ENCODE results near the gene STIP1. TPM values are rescaled to one million over a fixed set of nuclear protein-coding genes. Genes with fewer than 3 reads are reported as not detected.

STIP1 gene
- total and polyA plus RNA-seq, 2 of the 4 experiments (the other 2 are of a cell fraction), result 201 to 489 TPM

DNA sequence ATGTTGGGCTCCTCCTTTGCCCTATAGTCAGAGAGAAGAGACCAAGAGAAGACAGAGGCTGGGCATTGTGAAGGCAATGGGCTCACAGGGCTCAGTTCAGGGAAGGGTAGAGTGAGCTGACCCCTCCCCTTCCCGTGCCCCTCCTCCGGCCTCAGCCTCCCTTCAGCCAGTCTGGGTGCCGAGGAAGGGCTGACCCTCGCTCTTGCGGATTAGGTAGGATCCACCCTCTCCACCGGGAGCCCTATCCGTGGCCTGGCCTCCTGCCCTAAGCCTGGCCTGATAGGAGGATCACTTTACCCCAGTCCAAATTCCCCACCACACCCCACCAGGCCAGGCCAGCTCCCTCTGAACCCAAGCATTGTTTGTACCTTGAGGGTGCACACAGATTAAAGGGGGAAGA, 62.6 kb downstream of the STIP1 start:
- Histone ChIP-seq H2AK9ac (replicated peaks; ENCODE audit: low read depth, low read length, poor library complexity) (peak overlapping the region; percentile 83), H3K9me3 (ENCODE audit: control insufficient read depth, insufficient read depth, low read length) (no peaks in the 10 kb centered on the region), H3K4me1 (ENCODE audit: control insufficient read depth, insufficient read depth, low read length) (peaks cover 13% of the 10 kb centered on the region), H3K27ac (ENCODE audit: insufficient read depth, low read length) (no peak overlapping the region), H3K4me2 (ENCODE audit: low read depth, low read length) (no peak overlapping the region), H2BK5ac (ENCODE audit: low read depth, low read length, poor library complexity, severe bottlenecking) (no peak overlapping the region), H4K20me1 (ENCODE audit: insufficient read depth, low read length) (peaks cover 22% of the 10 kb centered on the region), H3K27me3 (ENCODE audit: control insufficient read depth, insufficient read depth, low read length) (no peaks in the 10 kb centered on the region), H2BK20ac (ENCODE audit: low read depth, low read length) (no peak overlapping the region), H3K14ac (replicated peaks; ENCODE audit: low read depth, low read length) (no peak overlapping the region), H4K5ac (ENCODE audit: low read depth, low read length) (no peak overlapping the region), H2BK120ac (ENCODE audit: low read depth, low read length) (no peak overlapping the region), H4K8ac (ENCODE audit: low read depth in 2 of 2, low read length in 2 of 2) (no peak overlapping the region), H3K9me1 (ENCODE audit: insufficient read depth, low read length) (no peaks in the 10 kb centered on the region), H3K56ac (ENCODE audit: extremely low read depth, insufficient read depth, low read length) (no peak overlapping the region), H3K18ac (ENCODE audit: low read depth, low read length) (no peak overlapping the region), H3K36me3 (ENCODE audit: control insufficient read depth, insufficient read depth, low read length) (peaks cover 6% of the 10 kb centered on the region), H3K23ac (ENCODE audit: low read depth, low read length) (no peak overlapping the region), H2BK15ac (ENCODE audit: low read depth, low read length) (no peak overlapping the region), H2AFZ (replicated peaks; ENCODE audit: low read length, poor library complexity) (no peak overlapping the region), H4K91ac (ENCODE audit: insufficient read depth, low read depth, low read length) (no peak overlapping the region), H2AK5ac (ENCODE audit: low read depth, low read length) (peak overlapping the region; percentile 77), H3K4ac (ENCODE audit: low read depth, low read length) (no peak overlapping the region), H3K4me3 (ENCODE audit: insufficient read depth, low read depth, low read length) (no peak overlapping the region), H3K79me1 (ENCODE audit: low read depth in 1 of 2, low read length in 2 of 2) (peaks cover 8 to 36% of the 10 kb centered on the region in 2 experiments), H3K9ac (ENCODE audit: low read depth, low read length) (no peak overlapping the region)
- ATAC-seq (ENCODE audit: low read depth) (no peak), DNase-seq (no peak)
- intact Hi-C loops (cut with micrococcal nuclease), result no loop called here
- no TSS peak for BruUV-seq (replicated peaks)
- ChIA-PET CTCF (no interaction called here), POLR2A (ENCODE audit: unreplicated experiment) (no interaction called here)
- no peak for TF ChIP-seq CEBPB (IDR thresholded peaks at IDR 0.05; ENCODE audit: low read depth, low read length)
- TF ChIP-seq RFX5 (IDR thresholded peaks at IDR 0.05; ENCODE audit: low read depth, low read length), result no peak
- no peak for TF ChIP-seq NFE2L2 (IDR thresholded peaks at IDR 0.05; ENCODE audit: low read depth, low read length)
- TF ChIP-seq POLR2A (IDR thresholded peaks at IDR 0.05; ENCODE audit: low read depth, low read length), result no peak
- TF ChIP-seq BHLHE40 (IDR thresholded peaks at IDR 0.05; ENCODE audit: low read depth, low read length), result no peak
- TF ChIP-seq, protein P1, sequence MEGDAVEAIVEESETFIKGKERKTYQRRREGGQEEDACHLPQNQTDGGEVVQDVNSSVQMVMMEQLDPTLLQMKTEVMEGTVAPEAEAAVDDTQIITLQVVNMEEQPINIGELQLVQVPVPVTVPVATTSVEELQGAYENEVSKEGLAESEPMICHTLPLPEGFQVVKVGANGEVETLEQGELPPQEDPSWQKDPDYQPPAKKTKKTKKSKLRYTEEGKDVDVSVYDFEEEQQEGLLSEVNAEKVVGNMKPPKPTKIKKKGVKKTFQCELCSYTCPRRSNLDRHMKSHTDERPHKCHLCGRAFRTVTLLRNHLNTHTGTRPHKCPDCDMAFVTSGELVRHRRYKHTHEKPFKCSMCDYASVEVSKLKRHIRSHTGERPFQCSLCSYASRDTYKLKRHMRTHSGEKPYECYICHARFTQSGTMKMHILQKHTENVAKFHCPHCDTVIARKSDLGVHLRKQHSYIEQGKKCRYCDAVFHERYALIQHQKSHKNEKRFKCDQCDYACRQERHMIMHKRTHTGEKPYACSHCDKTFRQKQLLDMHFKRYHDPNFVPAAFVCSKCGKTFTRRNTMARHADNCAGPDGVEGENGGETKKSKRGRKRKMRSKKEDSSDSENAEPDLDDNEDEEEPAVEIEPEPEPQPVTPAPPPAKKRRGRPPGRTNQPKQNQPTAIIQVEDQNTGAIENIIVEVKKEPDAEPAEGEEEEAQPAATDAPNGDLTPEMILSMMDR (conservative IDR thresholded peaks at IDR 0.05; ENCODE audit: low read depth, low read length), result no peak
- no peak for TF ChIP-seq MAZ (IDR thresholded peaks at IDR 0.05; ENCODE audit: borderline replicate concordance, low read depth, low read length)
- no peak for TF ChIP-seq MXI1 (IDR thresholded peaks at IDR 0.05; ENCODE audit: borderline replicate concordance, low read depth, low read length)
- no peak for TF ChIP-seq FOS (IDR thresholded peaks at IDR 0.05; ENCODE audit: low read depth, low read length)
- TF ChIP-seq SMC3 (IDR thresholded peaks at IDR 0.05; ENCODE audit: low read depth, low read length), result no peak
- no peak for TF ChIP-seq MAFK (IDR thresholded peaks at IDR 0.05; ENCODE audit: low read depth, low read length)
- no peak for TF ChIP-seq CHD1 (IDR thresholded peaks at IDR 0.05; ENCODE audit: low read depth, low read length)
- TF ChIP-seq, protein P2, sequence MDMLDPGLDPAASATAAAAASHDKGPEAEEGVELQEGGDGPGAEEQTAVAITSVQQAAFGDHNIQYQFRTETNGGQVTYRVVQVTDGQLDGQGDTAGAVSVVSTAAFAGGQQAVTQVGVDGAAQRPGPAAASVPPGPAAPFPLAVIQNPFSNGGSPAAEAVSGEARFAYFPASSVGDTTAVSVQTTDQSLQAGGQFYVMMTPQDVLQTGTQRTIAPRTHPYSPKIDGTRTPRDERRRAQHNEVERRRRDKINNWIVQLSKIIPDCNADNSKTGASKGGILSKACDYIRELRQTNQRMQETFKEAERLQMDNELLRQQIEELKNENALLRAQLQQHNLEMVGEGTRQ (IDR thresholded peaks at IDR 0.05; ENCODE audit: low read depth, low read length), result no peak
- TF ChIP-seq RCOR1 (IDR thresholded peaks at IDR 0.05; ENCODE audit: insufficient replicate concordance, low read length), result no peak
- TF ChIP-seq, protein P3, sequence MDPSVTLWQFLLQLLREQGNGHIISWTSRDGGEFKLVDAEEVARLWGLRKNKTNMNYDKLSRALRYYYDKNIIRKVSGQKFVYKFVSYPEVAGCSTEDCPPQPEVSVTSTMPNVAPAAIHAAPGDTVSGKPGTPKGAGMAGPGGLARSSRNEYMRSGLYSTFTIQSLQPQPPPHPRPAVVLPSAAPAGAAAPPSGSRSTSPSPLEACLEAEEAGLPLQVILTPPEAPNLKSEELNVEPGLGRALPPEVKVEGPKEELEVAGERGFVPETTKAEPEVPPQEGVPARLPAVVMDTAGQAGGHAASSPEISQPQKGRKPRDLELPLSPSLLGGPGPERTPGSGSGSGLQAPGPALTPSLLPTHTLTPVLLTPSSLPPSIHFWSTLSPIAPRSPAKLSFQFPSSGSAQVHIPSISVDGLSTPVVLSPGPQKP (IDR thresholded peaks at IDR 0.05; ENCODE audit: borderline replicate concordance, low read depth, low read length), result no peak
- no peak for TF ChIP-seq RAD21 (IDR thresholded peaks at IDR 0.05; ENCODE audit: low read length)
- dilution Hi-C loops (cut with HindIII; ENCODE audit: low sequenced_read_pairs, unreplicated experiment), result no loop called here
- in situ Hi-C loops (cut with MboI; ENCODE audit: low sequenced_read_pairs), result no loop called here
- WGBS, 2 experiments (ENCODE audit: extremely low coverage in 2 of 2, insufficient read length in 1 of 2), result no CpG with 5 or more reads among the region's 7 CpGs
